ENCODE results near the gene DMC1. TPM values are rescaled to one million over a fixed set of nuclear protein-coding genes. Genes with fewer than 3 reads are reported as not detected.
A peak's percentile ranks its signal among the peaks of the same experiment; 100 is the strongest.

Gene DMC1
- total and polyA plus RNA-seq, 2 donors (not counting 1 experiment from before 2014, with no cell fraction given): 0.54 to 4.0 TPM

GRCh38 chr22:38504731-38505540 is 65.0 kb downstream of the DMC1 start:
- peak overlapping the region; percentile 100 for H3K9ac ChIP-seq (ENCODE audit: insufficient read depth, low read length)
- H3K4me2 ChIP-seq (ENCODE audit: extremely low read depth, insufficient read depth, low read length): peak overlapping the region; percentile 60
- H3K79me2 ChIP-seq (ENCODE audit: control insufficient read depth, insufficient read depth, low read length): peaks cover 58% of the 10 kb centered on the region
- DNase-seq (ENCODE audit: low read depth in 2 of 2): peak; percentile 49 to 59
- H4K20me1 ChIP-seq (ENCODE audit: control insufficient read depth, extremely low read depth, insufficient read depth, low read length): peaks cover 11% of the 10 kb centered on the region
- H3K9me3 ChIP-seq (ENCODE audit: control insufficient read depth, insufficient read depth, low read depth, low read length): no peaks in the 10 kb centered on the region
- H3K4me1 ChIP-seq (ENCODE audit: control insufficient read depth, extremely low read depth, insufficient read depth, low read length): peaks cover 3% of the 10 kb centered on the region
- peaks cover 5% of the 10 kb centered on the region for H3K36me3 ChIP-seq (ENCODE audit: control insufficient read depth, insufficient read depth, low read length)
- TF ChIP-seq EZH2 (IDR thresholded peaks at IDR 0.05; ENCODE audit: low read length, missing control alignments): no peak
- no peak for TF ChIP-seq CTCF (conservative IDR thresholded peaks at IDR 0.05 in 1 of 2, IDR thresholded peaks at IDR 0.05 in 1 of 2; ENCODE audit: low read depth in 1 of 2, low read length in 2 of 2)
- no peak overlapping the region for H2AFZ ChIP-seq (ENCODE audit: low read length)
- peak overlapping the region; percentile 63 to 100 (median 96) for H3K4me3 ChIP-seq (replicated peaks in 1 of 4; ENCODE audit: control extremely low read depth in 1 of 4, insufficient read depth in 1 of 4, low read depth in 3 of 4, low read length in 4 of 4)
- H3K27me3 ChIP-seq (ENCODE audit: control insufficient read depth, insufficient read depth, low read length): no peaks in the 10 kb centered on the region
- H3K27ac ChIP-seq (ENCODE audit: insufficient read depth, low read length): peak overlapping the region; percentile 100

- H3K79me2 ChIP-seq (ENCODE audit: control insufficient read depth, insufficient read depth, low read length): peaks cover 77% of the 10 kb centered on the region
- H3K4me3 ChIP-seq (replicated peaks in 1 of 4; ENCODE audit: control extremely low read depth in 1 of 4, insufficient read depth in 1 of 4, low read depth in 3 of 4, low read length in 4 of 4): peak overlapping the region; percentile 63 to 100 (median 96)
- peaks cover 17% of the 10 kb centered on the region for H3K36me3 ChIP-seq (ENCODE audit: control insufficient read depth, insufficient read depth, low read length)
- no peaks in the 10 kb centered on the region for H3K27me3 ChIP-seq (ENCODE audit: control insufficient read depth, insufficient read depth, low read length)
- no peaks in the 10 kb centered on the region for H3K9me3 ChIP-seq (ENCODE audit: control insufficient read depth, insufficient read depth, low read depth, low read length)
- TF ChIP-seq CTCF (conservative IDR thresholded peaks at IDR 0.05 in 1 of 2, IDR thresholded peaks at IDR 0.05 in 1 of 2; ENCODE audit: low read depth in 1 of 2, low read length in 2 of 2) (no peak), EZH2 (IDR thresholded peaks at IDR 0.05; ENCODE audit: low read length, missing control alignments) (no peak)
- H3K27ac ChIP-seq (ENCODE audit: insufficient read depth, low read length): peak overlapping the region; percentile 18
- H3K9ac ChIP-seq (ENCODE audit: insufficient read depth, low read length): peak overlapping the region; percentile 28
- peaks cover 11% of the 10 kb centered on the region for H4K20me1 ChIP-seq (ENCODE audit: control insufficient read depth, extremely low read depth, insufficient read depth, low read length)
- peak overlapping the region; percentile 60 for H3K4me2 ChIP-seq (ENCODE audit: extremely low read depth, insufficient read depth, low read length)
- DNase-seq (ENCODE audit: low read depth in 2 of 2): no peak
- no peak overlapping the region for H2AFZ ChIP-seq (ENCODE audit: low read length)
- H3K4me1 ChIP-seq (ENCODE audit: control insufficient read depth, extremely low read depth, insufficient read depth, low read length): peaks cover 3% of the 10 kb centered on the region
Measured at GRCh38 chr22:38503021-38503420, 67.0 kb downstream of the DMC1 start.

- Histone ChIP-seq H2AFZ (ENCODE audit: low read length) (no peak overlapping the region), H3K4me2 (ENCODE audit: extremely low read depth, insufficient read depth, low read length) (peak overlapping the region; percentile 62), H3K27ac (ENCODE audit: insufficient read depth, low read length) (no peak overlapping the region), H3K9me3 (ENCODE audit: control insufficient read depth, insufficient read depth, low read depth, low read length) (no peaks in the 10 kb centered on the region), H3K79me2 (ENCODE audit: control insufficient read depth, insufficient read depth, low read length) (peaks cover 86% of the 10 kb centered on the region), H3K36me3 (ENCODE audit: control insufficient read depth, insufficient read depth, low read length) (peaks cover 22% of the 10 kb centered on the region), H3K9ac (ENCODE audit: insufficient read depth, low read length) (no peak overlapping the region), H3K4me3 (replicated peaks in 1 of 4; ENCODE audit: control extremely low read depth in 1 of 4, insufficient read depth in 1 of 4, low read depth in 3 of 4, low read length in 4 of 4) (peak overlapping the region; percentile 63 to 100 (median 96)), H3K27me3 (ENCODE audit: control insufficient read depth, insufficient read depth, low read length) (no peaks in the 10 kb centered on the region), H3K4me1 (ENCODE audit: control insufficient read depth, extremely low read depth, insufficient read depth, low read length) (peaks cover 3% of the 10 kb centered on the region), H4K20me1 (ENCODE audit: control insufficient read depth, extremely low read depth, insufficient read depth, low read length) (peaks cover 11% of the 10 kb centered on the region)
- no peak for DNase-seq (ENCODE audit: low read depth in 2 of 2)
- TF ChIP-seq CTCF (conservative IDR thresholded peaks at IDR 0.05 in 1 of 2, IDR thresholded peaks at IDR 0.05 in 1 of 2; ENCODE audit: low read depth in 1 of 2, low read length in 2 of 2): no peak
- TF ChIP-seq EZH2 (IDR thresholded peaks at IDR 0.05; ENCODE audit: low read length, missing control alignments): no peak
Measured at GRCh38 chr22:38501797-38502672, 67.9 kb downstream of the DMC1 start.
